HG03066 (cell line): Measurements from ENCODE around the gene ZNF502.

Source experiments
- ATAC-seq: cut with Tn5 transposase; IDR thresholded peaks from one replicate; pipeline ENCODE4 v1.9.1; 2021; ENCODE audit warnings: low read depth; ENCODE audit not compliant: unreplicated experiment

ZNF502 gene

DNA sequence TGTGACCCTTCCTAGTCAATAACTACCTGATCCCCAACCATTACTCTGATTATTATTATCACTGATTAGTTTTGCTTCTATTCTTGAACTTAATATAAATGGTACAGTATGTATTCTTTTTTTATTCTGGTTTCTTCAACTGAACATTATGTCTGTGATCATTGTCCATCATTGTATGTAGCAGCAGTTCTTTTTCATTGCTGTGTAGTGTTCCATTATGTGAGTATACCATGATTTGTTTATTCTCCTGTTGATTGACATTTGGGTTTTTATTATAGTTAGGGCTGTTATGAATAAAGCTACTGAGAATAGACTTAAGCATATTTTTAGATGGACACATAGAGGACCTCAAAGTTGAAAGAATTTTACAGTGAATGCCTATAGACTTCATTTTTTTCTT lies 51.8 kb downstream of the ZNF502 start:
- no peak for ATAC-seq

- no peak for ATAC-seq
Observed at GRCh38 chr3:44771424-44772098, 59.1 kb downstream of the ZNF502 start.

DNA sequence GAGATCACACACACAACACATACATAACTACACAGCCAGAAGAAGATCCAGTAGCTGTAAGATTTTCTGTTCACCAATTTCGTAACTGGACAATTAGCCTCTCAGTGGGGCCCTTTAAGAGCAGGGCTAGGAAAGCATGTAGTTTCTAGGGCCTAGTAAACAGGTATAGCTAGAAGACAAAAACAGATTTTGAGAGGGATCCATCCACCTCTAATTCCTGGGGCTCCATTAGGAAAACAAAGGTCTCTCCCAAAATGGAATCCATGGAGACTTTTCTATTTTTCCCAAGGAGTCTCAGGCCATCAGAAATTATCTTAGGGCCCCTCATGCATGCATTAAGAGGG lies 59.6 kb downstream of the ZNF502 start:
- ATAC-seq = no peak
